Inflammatory macrophage treated with lipopolysaccharide for 1 hour (primary cell): ENCODE results near the gene RSPH1.

Experiments
- DNase-seq, 2 donors: peaks; one replicate each; pipeline ENCODE4 v3.0.0-alpha.2; 2020 to 2022

Gene RSPH1

DNA sequence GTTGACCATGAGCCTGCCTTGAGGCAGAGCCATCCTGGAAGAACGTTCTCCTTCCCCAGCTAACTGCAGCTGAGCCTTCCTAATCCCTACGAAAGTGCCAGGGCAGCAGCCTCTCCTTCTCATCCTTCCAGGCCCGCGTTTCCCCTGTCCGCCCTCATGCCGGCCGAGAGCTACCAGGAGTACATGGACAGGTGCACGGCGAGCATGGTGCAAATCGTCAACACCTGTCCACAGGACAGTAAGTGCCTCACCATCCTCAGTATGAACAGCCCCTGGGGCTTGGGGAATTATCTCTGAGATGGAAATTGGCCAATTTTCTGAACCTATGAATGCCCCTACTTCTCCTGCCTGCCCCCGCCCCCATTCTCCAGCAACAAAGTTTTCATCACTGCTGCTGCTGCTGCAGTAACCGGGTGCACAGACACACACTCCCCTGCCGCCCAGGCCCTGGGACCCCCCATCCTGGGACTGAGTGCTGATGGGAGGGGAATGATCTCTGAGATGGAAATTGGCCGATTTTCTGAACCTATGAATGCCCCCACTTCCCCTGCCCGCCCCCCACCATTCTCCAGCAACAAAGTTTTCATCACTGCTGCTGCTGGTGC is 52.7 kb downstream of the RSPH1 start:
- DNase-seq: no peak

DNA sequence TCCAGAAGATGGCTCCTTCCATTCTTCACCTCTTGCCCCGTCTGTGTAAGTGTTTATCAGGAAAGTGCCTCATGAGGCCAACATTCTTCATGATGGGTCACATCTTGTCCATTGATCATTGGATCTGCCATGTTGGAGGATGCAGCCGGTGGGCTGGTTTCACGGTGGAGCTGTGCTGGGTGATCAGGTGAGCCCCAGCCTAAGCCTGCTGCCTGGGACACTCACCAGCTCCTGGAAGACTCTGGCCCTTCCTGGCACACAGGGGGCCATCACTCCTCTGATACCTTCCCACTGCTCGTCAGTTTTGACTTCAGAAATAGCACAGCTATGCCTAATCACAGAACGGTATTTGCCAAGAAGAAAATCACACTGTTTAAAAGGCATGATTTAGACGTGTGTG is 54.1 kb downstream of the RSPH1 start:
- DNase-seq: no peak

DNA sequence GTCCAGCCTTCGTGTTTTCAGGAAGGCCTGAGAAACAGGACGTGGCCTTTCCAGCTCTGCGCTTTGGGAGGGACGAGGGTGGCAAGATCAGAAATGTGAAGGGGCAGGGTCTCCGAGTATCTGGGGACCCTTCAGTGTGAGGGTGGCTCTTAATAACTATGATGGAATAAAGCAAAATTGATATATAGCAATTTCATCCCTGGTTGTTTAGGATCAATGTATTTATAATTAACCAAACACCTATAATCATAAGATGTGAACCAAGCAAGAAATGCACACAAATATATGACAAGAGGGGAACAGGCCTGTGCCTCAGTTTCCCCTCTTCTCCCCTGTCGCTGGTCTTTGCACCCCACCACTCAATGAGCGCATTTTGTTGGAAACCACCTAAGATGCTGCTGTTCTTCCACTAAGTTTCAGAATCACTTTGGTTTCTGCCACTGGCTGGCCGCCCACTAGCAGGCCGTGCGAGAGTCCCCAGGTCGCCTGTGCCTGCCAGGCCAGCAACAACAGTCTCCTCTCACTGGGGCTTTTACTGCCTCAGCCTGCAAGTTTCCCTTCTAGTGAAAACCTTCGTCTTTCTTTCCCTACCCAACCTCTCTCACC is 55.7 kb downstream of the RSPH1 start:
- no peak for DNase-seq

DNA sequence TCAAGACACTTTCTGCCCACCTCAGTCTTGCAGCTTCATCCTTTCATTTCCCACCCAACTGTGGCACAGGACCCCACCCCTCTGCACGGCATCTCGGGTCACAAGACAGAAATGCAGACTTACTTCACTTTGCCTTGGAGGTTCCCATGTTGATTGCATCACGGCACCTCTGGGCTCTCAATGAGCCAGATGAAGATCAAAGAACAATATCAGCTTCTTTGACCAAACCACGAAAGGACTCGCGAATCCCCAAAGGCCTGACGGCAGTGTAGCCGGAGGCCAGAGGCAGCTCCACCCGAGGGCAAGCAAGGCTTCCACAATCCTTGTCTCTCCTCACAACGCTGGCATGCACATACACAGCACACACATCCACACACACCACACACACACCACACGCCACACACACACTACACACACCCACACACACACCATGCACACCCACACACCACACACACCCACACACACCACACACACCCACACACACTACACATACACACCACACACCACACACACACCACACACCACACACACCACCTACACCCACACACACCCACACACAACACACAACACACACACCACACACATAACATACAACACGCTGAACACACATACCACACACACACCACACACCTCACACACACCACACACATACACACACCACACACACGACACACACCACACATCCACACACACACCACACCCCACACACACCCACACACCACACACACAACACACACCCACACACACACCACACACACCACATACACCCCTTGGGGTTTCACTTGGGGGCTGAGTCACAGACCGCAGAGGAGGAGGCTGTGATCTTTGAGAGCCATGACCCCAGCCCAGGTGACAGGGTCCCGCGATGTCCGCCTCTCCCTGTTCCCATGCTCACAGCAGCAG is 56.5 kb downstream of the RSPH1 start:
- DNase-seq: no peak

DNA sequence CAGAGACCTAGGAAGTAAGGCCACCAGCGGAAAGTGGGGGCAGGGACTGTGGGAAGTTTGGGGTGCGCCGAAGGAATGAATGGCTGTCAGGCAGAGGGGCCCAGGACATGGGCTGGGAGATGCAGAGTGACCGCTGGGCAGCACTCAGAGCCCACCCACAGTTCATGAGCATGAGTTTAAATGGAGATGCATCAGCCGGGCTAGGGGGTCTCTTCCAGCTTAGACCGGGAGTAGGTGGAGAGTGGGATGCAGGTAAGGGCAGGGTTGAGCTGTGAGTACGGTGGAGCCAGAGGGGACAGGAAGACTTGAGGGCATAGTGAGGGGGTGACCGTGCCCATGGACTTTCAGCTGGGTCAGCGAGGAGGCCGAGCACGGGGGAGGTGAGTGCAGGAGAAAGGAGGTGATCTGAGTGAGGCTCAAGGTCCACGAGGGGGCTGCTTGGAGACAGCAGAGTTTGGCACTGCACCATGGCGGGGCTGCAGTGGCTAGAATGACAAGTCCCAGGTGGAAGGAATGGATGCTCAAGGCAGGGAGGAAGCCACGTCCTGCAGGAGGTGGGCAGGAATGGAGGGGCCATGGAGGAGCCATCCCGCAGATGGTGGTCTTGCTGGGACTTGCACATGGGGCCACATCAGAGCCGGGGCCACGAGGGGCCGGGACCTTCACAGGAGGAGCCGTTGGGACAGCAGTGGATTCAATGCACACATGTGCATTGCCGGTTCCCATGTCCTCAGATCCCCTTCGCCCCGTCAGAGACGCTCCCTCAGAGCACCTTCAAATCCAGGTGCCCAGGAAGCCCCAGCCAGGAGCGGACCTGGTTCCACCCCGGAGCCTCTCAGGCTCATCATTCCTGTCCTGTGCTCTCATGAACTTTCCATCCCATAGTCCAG is 57.5 kb downstream of the RSPH1 start:
- no peak for DNase-seq

DNA sequence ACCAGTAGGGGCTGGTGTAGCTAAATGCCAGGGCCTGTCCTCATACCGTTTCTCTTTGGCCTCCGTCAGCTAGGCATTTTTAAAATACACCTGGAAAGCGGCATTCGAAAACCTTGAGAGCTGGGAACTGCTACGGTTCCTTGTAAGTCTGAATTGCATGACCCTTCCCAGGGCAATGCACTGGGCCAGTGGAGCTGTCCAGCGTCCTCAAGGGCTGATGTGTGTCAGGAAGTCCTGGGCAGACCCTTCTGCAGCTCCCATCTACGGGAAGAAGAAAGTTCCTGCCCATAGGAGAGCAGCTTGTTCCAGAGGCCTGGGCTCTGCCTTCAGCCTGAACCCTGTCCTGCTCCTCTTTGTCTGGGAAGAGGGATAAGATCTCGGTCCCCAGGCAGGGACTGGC is 58.2 kb downstream of the RSPH1 start:
- DNase-seq: no peak

DNA sequence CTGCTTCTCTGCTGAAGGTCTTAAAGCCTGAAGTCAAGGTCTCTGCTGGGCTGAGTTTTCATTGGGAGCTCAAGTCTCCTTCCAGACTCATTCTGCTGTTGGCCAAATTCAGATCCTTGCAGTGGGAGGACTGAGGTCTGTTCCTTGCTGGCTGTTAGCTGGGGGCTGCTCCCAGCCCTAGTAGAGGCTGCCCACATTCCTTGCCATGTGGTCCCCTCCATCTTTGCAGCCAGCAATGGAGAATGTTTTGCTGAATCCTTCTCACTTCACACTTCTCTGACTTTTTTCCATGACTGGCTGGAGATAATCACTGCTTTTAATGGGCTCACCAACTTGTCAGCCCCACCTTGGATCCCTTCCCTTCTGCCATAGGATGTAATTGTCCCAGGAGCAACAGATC is 59.1 kb downstream of the RSPH1 start:
- no peak for DNase-seq

DNA sequence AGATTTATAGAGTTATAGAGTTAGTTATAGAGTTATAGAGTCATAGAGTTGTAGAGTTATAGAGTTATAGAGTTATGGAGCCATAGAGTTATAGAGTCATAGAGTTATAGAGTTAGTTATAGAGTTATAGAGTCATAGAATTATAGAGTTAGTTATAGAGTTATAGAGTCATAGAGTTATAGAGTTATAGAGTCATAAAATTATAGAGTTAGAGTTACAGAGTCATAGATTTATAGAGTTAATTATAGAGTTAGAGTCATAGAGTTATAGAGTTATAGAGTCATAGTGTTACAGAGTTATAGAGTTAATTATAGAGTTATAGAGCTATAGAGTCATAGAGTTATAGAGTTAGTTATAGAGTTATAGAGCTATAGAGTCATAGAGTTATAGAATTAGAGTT is 60.2 kb downstream of the RSPH1 start:
- DNase-seq: no peak

DNA sequence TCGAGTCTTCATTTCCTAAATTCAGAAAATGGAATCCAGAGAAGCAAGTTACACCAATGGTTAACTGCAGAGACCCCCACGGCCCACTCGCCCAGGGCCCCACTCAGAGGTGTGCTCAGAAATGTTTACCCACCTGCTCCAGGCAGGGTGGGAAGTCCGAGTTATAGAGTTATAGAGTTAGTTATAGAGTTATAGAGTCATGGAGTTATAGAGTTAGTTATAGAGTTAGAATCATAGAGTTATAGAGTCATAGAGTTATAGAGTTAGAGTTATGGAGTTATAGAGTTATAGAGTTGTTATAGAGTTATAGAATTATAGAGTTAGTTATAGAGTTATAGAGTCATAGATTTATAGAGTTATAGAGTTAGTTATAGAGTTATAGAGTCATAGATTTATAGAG is 60.6 kb downstream of the RSPH1 start:
- no peak for DNase-seq

DNA sequence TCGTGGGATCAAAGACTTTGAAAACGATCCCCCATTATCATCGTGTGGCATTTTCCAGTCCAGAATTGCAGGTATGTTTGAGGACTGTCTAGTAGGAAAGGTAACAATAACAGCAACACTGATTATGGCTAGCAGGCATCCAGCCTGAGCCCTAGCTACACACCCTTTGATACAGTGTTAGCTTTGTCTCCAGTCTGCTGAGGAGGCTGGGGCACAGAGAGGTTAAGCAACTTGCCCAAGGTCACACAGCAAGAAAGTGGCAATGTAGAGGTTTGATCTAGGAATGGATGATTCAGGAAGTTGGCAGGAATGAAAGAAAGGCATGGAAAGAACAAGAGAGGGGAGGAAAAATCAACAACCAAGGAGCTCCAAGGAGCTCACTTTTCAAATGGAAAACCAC is 61.1 kb downstream of the RSPH1 start:
- DNase-seq: no peak

DNA sequence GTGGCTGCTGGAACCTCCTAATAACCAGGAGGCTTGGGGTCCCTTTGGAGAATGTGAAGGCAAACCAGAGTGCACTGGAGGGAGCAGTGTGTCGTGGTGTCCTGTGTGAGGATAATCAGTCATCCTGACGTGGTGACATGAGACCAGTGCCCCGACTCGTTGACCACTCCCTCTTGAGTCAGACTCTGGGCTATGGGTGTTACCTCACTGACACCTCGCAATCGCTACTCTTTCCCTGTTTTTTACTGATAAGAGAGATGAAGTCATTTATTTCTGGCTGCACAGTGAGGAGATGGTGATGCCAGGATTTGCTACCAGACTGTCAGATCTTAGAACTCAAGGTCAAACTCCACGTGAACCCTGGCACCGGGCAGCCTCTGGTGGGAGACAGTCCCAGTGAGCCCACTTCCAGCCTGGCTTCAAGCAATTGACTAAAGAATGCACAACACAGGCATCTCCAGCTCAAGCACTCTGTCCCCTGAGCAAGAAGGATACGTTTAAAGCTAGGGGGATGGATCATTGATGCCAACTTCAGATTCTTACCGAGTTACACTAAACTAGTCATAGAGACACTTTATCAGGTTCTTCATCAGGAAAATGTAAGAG is 62.0 kb downstream of the RSPH1 start:
- DNase-seq: peak in 1 of 2 donors; percentile 54

DNA sequence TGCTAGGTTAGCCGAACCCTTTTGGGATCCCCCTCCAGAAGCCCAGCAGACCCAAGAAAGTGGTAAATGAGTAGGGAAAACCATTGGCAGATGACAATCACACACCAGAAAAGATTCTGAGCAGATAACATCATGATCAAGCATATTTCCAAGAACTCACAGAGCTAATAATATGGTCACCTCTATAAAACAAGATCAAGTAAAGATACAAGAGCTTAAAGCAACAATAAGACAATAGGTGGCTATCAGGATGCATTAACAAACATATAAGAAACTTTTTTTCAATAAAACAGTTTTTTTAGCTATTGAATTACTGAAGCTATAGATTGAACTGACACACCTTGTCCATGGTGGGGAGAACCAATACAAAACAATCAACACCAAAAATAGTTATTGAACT is 63.3 kb downstream of the RSPH1 start:
- DNase-seq: no peak

DNA sequence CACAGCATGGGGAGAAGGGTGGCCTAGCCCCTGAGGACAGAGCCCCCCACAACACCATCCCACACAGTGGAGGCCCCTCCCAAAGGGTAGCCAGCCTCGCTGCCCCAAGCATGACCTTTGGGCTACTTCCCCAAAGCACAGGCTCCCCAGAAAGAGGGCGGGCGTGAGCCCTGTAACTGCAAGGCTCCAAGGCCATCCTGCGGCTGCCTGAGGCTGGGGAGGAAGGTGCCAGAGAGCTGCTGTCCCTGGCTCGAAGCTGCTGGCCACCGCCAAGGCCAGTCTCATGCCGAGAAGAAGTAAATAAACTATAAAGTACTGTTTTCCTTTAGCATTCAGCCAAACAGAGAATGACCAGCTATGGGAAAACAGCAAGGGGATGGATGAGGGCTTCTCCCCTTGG is 64.8 kb downstream of the RSPH1 start:
- DNase-seq: no peak

DNA sequence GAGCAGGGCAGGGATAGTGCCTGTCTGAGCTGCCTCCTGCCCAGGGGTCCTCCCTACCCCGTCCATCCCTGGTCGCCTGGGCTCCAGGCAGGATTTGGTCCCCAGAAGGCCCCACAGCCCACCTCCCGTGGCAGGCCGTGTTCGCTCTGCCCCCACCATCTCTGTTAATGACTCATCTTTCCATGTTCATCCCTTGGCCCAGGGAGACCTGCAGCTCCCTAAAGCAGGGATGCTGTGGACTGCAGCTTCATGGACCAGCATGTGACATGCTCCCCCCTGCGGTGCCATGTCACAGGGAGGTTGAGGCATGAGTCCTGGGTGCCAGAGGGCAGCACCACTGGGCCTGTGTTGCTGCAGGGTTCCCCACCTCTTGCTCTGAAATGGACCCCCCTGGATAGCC is 65.5 kb downstream of the RSPH1 start:
- no peak for DNase-seq

DNA sequence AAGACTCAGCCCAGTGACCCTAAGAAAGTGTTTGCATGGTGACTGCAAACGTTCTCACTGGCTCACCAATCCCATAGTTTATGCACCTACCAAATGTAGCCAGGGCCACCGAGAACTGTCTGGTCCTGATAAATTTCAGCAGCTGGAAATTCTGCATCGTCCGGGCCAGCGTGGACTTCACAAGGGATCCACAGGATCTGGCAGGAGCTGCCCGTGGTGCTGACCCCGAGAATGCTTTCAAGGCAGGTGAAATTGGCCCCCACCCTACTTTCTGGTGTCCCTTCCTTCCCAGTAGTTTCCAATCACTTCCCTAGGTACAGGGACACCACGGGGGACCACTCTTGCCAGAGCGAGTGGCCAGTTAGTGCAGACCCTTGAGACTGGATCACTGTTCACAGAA is 66.2 kb downstream of the RSPH1 start:
- DNase-seq: no peak

DNA sequence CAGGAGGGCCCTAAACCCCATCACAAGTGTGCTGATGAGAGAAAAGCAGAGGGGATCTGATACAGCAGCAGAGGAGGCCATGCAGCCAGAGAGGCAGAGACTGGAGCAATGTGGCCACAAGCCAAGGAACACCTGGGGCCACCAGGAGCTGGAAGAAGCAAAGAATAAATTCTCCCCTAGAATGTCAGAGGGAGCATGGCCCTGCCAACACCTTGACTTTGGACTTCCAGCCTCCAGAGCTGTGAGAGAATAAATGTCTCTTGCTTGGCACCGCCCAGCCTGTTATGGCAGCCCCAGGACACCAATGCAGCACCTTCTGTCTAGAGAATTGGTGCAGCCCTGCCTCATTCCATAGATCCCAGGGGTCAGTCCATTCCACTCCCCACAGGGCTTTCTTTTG is 67.0 kb downstream of the RSPH1 start:
- no peak for DNase-seq

DNA sequence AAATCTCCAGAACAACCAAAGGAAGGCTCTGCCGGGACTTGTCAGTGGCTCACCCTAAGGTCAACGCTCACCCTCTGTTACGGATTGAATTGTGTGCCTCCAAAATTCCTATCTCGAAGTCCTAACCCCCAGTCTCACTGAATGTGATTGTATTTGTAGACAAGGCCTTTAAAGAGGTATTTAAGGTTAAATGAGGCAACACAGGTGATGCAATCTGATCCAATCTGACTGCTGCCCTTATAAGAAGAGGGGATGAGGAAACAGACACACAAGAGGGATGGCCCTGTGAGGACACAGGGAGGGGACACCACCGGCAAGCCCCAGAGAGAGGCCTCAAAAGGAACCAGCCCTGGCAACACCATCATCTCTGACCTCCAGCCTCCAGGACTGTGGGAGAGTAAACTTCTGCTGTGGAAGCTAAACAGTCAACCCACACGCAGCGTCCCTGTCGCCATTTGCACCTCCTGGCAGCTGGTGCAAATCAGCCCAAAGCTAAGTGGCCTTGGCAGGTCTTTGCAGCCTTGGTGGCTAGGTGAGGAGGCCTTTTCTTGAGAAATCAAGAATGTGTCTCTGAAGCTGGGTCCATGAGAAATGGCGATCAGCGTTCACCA is 68.1 kb downstream of the RSPH1 start:
- no peak for DNase-seq

DNA sequence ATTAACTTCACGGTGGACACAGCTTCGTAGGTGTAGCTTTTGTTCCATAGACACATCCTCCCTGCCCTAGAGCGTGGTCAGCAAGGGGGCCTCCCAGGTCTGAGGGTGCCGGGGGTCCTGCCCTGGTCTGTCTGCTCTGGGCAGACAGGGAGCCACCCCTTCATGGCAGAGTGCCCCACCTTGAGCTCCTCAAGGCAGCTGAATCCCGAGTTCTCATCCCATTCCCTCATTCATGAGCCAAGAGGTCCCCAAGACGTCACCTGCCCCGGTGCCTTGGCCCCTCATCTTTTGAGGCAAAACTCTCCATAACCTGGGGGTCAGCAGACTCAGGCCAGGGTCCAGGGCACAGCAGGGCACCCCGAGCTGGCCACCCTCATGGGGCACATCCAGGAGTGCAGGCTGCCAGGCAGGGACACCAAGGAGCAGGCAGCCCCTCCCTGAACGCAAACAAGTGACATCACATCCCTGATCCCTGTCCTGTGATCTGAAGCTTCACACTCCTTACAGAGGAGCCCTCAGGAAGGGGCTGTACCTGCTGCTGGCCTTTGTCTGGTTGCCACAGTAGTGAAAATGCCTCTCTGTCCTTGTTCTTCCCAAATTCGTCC is 69.0 kb downstream of the RSPH1 start:
- DNase-seq: no peak

DNA sequence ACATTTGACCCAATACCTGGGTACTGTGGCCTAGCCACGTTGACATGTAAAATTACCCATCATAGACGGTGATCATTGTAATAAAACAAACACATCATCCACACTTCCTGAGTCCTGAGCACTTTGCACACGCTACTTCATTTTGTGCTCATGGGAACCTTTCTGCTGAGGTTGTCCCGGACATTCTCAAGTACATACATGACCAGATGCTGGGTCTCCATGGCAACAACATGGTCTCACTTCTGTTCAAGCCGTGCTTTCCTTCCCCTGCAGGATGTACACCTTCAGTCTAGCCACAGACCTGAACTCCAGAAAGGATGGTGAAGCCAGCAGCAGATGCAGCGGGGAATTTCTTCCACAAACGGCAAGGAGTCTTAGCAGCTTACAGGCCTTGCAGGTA is 69.6 kb downstream of the RSPH1 start:
- no peak for DNase-seq

DNA sequence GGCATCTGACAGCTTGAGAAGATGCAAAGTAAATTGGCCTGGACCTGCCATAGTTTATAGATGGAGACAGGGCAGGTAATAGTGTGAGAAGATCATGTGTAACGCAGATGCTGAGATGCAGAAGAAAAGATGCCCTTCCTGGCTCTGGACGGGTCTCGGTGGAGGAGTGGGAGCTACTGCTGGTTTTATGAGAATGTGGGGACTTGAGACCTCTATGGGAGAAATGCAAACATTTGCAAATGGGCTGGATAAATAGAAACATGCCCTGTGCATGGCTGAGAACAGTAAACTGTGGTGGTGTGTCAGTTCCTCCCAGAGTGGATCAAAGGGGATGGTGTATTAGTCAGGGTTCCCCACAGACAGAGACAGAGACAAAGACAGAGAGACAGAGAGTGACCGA is 70.4 kb downstream of the RSPH1 start:
- DNase-seq: no peak

DNA sequence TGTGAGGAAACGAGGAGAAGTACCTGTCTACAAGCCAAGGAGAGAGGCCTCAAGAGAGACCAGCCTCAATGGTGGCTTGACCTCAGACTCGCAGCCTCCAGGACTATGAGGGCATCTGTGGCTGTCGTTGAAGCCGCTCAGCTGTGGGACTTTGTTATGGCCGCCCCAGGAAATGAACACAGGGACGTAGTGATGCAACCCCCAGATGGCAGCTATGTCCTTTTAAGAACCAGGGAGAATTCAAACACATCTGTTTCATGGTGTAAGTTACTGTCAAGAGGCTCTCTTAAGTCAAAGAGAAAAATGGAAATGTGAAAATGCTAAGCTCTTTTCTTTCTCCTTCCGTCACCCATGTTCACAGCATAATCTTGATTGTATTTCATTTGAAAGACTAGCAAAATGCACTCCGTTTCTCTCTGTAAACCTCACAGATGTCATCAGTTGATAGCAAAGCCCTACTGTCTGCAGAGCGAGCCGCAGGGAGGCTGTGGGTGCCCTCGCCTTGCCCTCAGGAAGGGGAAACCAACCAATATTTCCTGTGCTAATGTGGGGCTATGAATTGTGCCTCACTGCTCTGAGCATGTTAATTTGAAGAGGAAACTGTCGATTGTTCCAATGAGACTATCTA is 71.0 kb downstream of the RSPH1 start:
- DNase-seq: no peak
